ENCODE measurements around the gene IER2.

- TF ChIP-seq EZH2 (IDR thresholded peaks at IDR 0.05; ENCODE audit: borderline replicate concordance, low read depth, low read length, poor library complexity, severe bottlenecking): no peak
- TF ChIP-seq CTCF (conservative IDR thresholded peaks at IDR 0.05; ENCODE audit: low read depth, low read length): no peak
Measured at GRCh38 chr19:13120031-13120430, 30.2 kb upstream of the IER2 start.
